Diencephalon (tissue), 1 donor: Measurements from ENCODE around the gene INTS12. TPM values are rescaled to one million over a fixed set of nuclear protein-coding genes. Genes with fewer than 3 reads are reported as not detected.

Experiments
- total RNA-seq: library from RNA; depleted of rRNA; stranded (reverse); fragments of >200 nt; gene quantifications from one replicate; pipeline ENCODE4 v1.2.3, GENCODE V29; 2014

The INTS12 gene
- total RNA-seq, result 37.8 TPM

GRCh38 chr4:105708181-105709080 lies at the start of gene INTS12, which contains the start of gene GSTCD:
INTS12 (minus strand) TSS chr4:105708689; CDS start chr4:105700005, 8,684 bp downstream.
GSTCD (plus strand) TSS chr4:105708784; CDS start chr4:105717614, 8,830 bp downstream.

Other genes starting within 250 kb of the INTS12 start
- gene PPA2, start 234.6 kb downstream of the INTS12 start, total RNA-seq, result 84.0 TPM
- gene ARHGEF38, start 156.1 kb downstream of the INTS12 start, total RNA-seq, result not detected
- gene GSTCD, start 95 bp upstream of the INTS12 start, total RNA-seq, result 32.5 TPM
- 31.6 TPM for gene NPNT, start 186.8 kb upstream of the INTS12 start, total RNA-seq